Measurements from ENCODE around the gene NSG2.

- TF ChIP-seq POLR2AphosphoS5 (IDR thresholded peaks at IDR 0.05; ENCODE audit: borderline replicate concordance, low read depth, low read length) (no peak), EZH2 (IDR thresholded peaks at IDR 0.05) (no peak), FOXP2 (optimal IDR thresholded peaks at IDR 0.05; ENCODE audit: control extremely low read depth, extremely low read length, insufficient read depth) (no peak)
Observed at GRCh38 chr5:174101195-174101730, 55.8 kb downstream of the NSG2 start.
